ENCODE measurements around the gene GDPD3.

Gene GDPD3

DNA sequence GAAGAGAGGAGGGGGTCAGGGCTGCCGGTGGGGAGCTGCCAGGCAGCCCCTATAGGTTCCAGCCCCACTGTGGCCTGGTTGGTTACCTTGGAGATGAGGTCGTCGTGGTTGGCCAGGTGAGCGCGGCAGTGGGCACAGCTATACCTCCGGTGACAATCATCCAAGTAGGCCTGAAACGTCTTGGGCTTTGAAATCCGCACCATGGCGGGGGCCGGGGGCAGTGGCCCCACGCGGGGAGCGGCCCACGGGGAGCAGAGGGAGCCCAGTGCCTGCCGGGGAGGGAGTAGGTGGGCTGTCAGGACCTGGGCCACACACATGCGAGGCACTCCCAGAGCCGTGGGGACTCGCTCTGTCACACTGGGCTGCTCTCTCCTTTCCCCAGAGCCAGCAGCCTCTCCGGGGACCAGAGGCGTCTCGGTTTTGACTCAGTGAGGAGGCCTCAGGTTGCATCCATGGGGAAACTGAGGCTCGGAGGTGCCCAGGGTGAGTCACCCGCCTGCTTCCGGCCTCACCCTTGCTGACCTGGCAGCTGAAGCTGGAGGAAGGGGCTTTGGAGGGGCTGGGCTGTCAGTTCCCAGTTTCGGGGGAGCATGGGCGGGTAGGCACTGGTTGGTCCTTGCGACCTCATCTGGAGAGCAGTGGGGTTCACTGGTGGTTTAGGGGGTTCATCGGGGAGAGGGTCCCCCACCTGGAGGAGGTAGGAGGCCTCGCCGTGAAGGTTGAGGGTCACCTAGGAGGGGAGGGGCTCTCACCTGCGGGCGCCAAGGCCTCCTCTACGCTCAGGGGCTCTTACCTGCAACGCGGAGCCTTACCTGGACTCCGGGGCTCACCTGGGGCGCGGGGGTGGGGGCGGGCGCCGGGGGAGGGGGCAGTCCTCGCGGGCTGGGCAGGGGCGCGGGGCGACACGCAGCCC, 17.9 kb downstream of the GDPD3 start:
- H3K4me3 Mint-ChIP-seq = peak overlapping the region; percentile 81
- peaks cover 35% of the 10 kb centered on the region for H3K36me3 Mint-ChIP-seq (ENCODE audit: low read depth)
- H3K27me3 Mint-ChIP-seq (ENCODE audit: low read depth, poor library complexity) = peaks cover 10% of the 10 kb centered on the region
- no peak for TF ChIP-seq CTCF (IDR thresholded peaks at IDR 0.05)
- DNase-seq = no peak
- peaks cover 38% of the 10 kb centered on the region for H3K9me3 Mint-ChIP-seq
- H3K4me1 Mint-ChIP-seq = peaks cover 53% of the 10 kb centered on the region
- peak overlapping the region; percentile 97 for H3K27ac Mint-ChIP-seq

GRCh38 chr16:30094541-30095165, 18.7 kb downstream of the GDPD3 start:
- Mint-ChIP-seq H3K27ac (peak overlapping the region; percentile 97), H3K27me3 (ENCODE audit: low read depth, poor library complexity) (peaks cover 10% of the 10 kb centered on the region), H3K36me3 (ENCODE audit: low read depth) (peaks cover 27% of the 10 kb centered on the region), H3K4me3 (peak overlapping the region; percentile 81), H3K9me3 (peaks cover 32% of the 10 kb centered on the region), H3K4me1 (peaks cover 60% of the 10 kb centered on the region)
- peak; percentile 72 for DNase-seq
- TF ChIP-seq CTCF (IDR thresholded peaks at IDR 0.05) = no peak

DNA sequence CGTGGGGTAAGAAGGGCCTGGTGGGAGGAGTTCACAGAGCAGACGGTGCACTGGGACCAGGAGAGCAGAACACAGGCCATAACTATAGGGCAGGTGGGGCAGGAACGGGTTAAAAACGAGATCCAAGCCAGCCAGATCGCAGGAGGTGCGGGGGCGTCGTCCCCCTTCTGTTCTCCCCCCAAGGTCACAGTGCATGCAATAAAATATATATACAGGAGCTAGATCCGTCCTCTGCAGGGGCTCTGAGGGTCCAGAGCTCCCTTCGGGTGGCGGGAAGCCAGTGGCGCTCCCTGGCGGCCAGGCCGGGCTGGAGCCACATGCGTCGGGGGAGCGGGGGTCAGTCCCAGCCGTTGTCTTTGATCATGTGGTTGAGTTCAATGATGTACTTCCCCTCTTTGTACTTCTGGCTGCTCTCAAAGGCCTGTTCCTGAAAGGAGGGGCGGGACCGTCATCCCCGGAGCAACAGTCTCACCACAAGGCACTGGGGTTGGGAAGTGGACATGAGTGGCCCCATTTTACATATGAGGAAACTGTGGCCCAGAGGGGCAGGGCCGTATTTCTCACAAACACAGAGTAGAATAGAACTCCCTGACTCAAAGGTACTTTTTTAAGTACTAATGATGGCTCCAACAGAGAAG, 20.8 kb downstream of the GDPD3 start:
- peaks cover 13% of the 10 kb centered on the region for H3K9me3 Mint-ChIP-seq
- peak; percentile 71 for DNase-seq
- peak overlapping the region; percentile 85 for H3K4me3 Mint-ChIP-seq
- TF ChIP-seq CTCF (IDR thresholded peaks at IDR 0.05) = peak; percentile 25
- H3K4me1 Mint-ChIP-seq = peaks cover 73% of the 10 kb centered on the region
- H3K36me3 Mint-ChIP-seq (ENCODE audit: low read depth) = peaks cover 17% of the 10 kb centered on the region
- H3K27me3 Mint-ChIP-seq (ENCODE audit: low read depth, poor library complexity) = peaks cover 10% of the 10 kb centered on the region
- peak overlapping the region; percentile 78 for H3K27ac Mint-ChIP-seq

GRCh38 chr16:30091474-30092372, 21.6 kb downstream of the GDPD3 start, which contains the start of gene TBX6:
Gene TBX6, minus strand, starts transcription at chr16:30091924. Its CDS starts 731 bp downstream, at chr16:30091193.
- DNase-seq = peak; percentile 96
- peaks cover 73% of the 10 kb centered on the region for H3K4me1 Mint-ChIP-seq
- H3K27me3 Mint-ChIP-seq (ENCODE audit: low read depth, poor library complexity) = peaks cover 7% of the 10 kb centered on the region
- H3K4me3 Mint-ChIP-seq = peak within 1 kb of the TSS; percentile 85
- H3K27ac Mint-ChIP-seq = peak within 1 kb of the TSS; percentile 97
- H3K9me3 Mint-ChIP-seq = peaks cover 5% of the 10 kb centered on the region
- TF ChIP-seq CTCF (IDR thresholded peaks at IDR 0.05) = peak; percentile 59
- peaks cover 16% of the 10 kb centered on the region for H3K36me3 Mint-ChIP-seq (ENCODE audit: low read depth)

- no peaks in the 10 kb centered on the region for H3K9me3 Mint-ChIP-seq
- TF ChIP-seq CTCF (IDR thresholded peaks at IDR 0.05) = no peak
- peaks cover 70% of the 10 kb centered on the region for H3K4me1 Mint-ChIP-seq
- H3K4me3 Mint-ChIP-seq = peak overlapping the region; percentile 59
- H3K27ac Mint-ChIP-seq = peak overlapping the region; percentile 96
- no peak for DNase-seq
- peaks cover 6% of the 10 kb centered on the region for H3K27me3 Mint-ChIP-seq (ENCODE audit: low read depth, poor library complexity)
- H3K36me3 Mint-ChIP-seq (ENCODE audit: low read depth) = peaks cover 16% of the 10 kb centered on the region
These were observed 22.6 kb downstream of the GDPD3 start for GRCh38 chr16:30090610-30091331.

All from nephron progenitor cell (in vitro differentiated cells).